Right ventricle myocardium superior (tissue), 1 donor: Measurements from ENCODE around the gene UBE2Q2. TPM values are rescaled to one million over a fixed set of nuclear protein-coding genes. Genes with fewer than 3 reads are reported as not detected.
"Not testable (repeated sequence)": the region's sequence is repeated elsewhere in the genome, so short reads cannot be mapped to it uniquely, and the experiment has no call there.

Experiments
- ATAC-seq: fragments of 200-7000 bp; cut with Tn5 transposase; one replicate; pipeline ENCODE4 v1.9.1; 2020; ENCODE audit warnings: mild to moderate bottlenecking; ENCODE audit not compliant: poor library complexity
- DNase-seq: peaks from one replicate; pipeline ENCODE4 v3.0.0-alpha.2; 2020
- intact Hi-C: fragments of 100-400 bp; cut with DNase I; formaldehyde crosslinking; loops from one replicate; pipeline ENCODE4 v1.11.2; 2022
- long read RNA-seq: library from polyadenylated mRNA; unstranded; transcript quantifications from one replicate; pipeline ENCODE4 v2.0.0, GENCODE V29; 2021
- total RNA-seq: library from RNA; stranded (reverse); fragmentation: NEBNext Ultra II Directional; extraction: Animal tissue kit (Norgen Biotek cat#: 25700); gene quantifications from one replicate; pipeline ENCODE4 v1.2.1, GENCODE V29; 2021
- donor health status: DM: no; HTN: yes; CAD: no; lungs with severe emphysema.

Gene UBE2Q2
- total RNA-seq = 21.1 TPM
- long read RNA-seq, transcript UBE2Q2-201 (13 exons, 3,130 nt) = major isoform, 52 of 99 reads
- long read RNA-seq, transcript UBE2Q2-208 (12 exons, 2,969 nt) = minor isoform, 28 of 99 reads
- long read RNA-seq, partial matches to known transcripts = 0 of 99 reads
- long read RNA-seq, other reads (novel, unspliced or antisense) = 17 of 99 reads

GRCh38 chr15:75842722-75843677 is at the start of gene UBE2Q2:
TSS of gene UBE2Q2 (plus strand) at chr15:75843447. CDS start at chr15:75843667, 220 bp downstream.
- peak; percentile 86 for DNase-seq
- intact Hi-C loops = no loop called here
- peak; percentile 69 for ATAC-seq

GRCh38 chr15:75796321-75796720 is 46.9 kb upstream of the UBE2Q2 start:
- intact Hi-C loops = loop anchor here (5.0 kb wide), 1 partner anchor 64 kb away; no protein-coding TSS in a partner anchor
- DNase-seq (no peak), ATAC-seq (no peak)

DNA sequence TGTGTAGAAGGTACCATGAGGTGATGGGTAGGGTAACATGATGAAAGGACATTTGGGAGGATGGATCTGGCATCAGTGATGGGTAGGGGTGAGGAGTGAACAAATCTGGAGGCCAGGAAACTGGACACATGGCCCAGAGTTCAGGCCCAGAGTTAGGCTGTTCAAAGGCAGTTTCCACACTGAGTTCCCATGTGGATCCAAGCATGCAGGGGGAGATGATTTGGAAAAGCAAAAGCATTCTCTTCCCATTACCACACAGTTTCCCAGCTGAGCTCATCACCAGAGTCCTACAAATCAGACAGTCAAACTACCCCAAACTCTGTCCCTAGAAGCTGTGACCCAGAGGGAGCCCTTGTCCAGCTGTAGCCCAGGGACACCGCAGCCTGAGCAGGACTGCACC is 46.1 kb upstream of the UBE2Q2 start:
- not testable (repeated sequence) for ATAC-seq
- intact Hi-C loops = loop anchor here (5.0 kb wide), 1 partner anchor 65 kb away; no protein-coding TSS in a partner anchor

DNA sequence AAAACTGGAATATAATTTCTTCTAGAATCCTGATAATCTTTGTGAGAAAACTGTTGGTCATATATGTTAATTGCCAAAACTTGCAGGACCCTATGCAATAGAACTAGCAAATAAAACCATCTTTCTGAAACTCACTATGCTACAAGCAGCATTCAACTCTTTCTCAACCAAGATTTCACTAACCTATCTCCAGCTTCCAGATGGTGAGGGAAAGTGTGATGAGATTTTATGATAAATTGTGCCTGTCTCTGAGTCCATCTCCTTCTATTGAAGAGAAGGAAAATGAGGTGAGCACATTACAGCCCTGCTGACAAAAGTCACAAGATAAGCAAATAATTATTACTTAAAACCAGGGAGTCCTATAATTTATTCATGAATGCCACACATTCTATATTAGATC is 44.1 kb upstream of the UBE2Q2 start:
- DNase-seq (no peak), ATAC-seq (no peak)
- intact Hi-C loops = loop anchor here (5.0 kb wide), 1 partner anchor 67 kb away; no protein-coding TSS in a partner anchor

More for the DNA sequence above, 46.1 kb upstream of the UBE2Q2 start:
- DNase-seq = not testable (repeated sequence)

DNA sequence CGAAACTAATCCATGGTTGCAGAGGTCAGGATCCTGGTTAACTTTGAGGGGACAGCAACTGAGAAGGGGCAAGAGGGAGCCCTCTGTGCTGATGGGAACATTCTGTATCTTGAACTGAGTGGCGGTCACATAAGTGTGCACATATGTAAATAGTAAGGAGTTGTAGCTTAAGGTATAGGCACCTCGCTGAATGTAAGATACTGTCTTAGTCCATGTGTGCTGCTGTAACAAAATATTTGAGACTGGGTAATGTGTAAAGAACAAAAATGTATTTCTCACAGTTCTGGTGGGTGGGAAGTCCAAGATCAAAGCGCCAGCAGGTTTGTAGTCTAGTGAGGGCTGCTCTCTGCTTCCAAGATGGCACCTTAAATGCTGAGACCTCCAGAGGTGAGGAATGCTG is 42.8 kb upstream of the UBE2Q2 start:
- not testable (repeated sequence) for ATAC-seq, DNase-seq
- intact Hi-C loops = loop anchor here (10.0 kb wide), 1 partner anchor 116 kb away; no protein-coding TSS in a partner anchor

- DNase-seq = peak; percentile 87
- peak; percentile 99 for ATAC-seq
- intact Hi-C loops = loop anchor here (10.0 kb wide), 1 partner anchor 117 kb away; no protein-coding TSS in a partner anchor
Measured at GRCh38 chr15:75801859-75802593, 41.2 kb upstream of the UBE2Q2 start.

GRCh38 chr15:75807486-75807885 is 35.8 kb upstream of the UBE2Q2 start:
- DNase-seq, ATAC-seq: not testable (repeated sequence)
- intact Hi-C loops = loop anchor here (10.0 kb wide), 1 partner anchor 123 kb away; no protein-coding TSS in a partner anchor

GRCh38 chr15:75808009-75808408 is 35.2 kb upstream of the UBE2Q2 start:
- not testable (repeated sequence) for DNase-seq, ATAC-seq
- intact Hi-C loops = loop anchor here (10.0 kb wide), 1 partner anchor 123 kb away; no protein-coding TSS in a partner anchor

DNA sequence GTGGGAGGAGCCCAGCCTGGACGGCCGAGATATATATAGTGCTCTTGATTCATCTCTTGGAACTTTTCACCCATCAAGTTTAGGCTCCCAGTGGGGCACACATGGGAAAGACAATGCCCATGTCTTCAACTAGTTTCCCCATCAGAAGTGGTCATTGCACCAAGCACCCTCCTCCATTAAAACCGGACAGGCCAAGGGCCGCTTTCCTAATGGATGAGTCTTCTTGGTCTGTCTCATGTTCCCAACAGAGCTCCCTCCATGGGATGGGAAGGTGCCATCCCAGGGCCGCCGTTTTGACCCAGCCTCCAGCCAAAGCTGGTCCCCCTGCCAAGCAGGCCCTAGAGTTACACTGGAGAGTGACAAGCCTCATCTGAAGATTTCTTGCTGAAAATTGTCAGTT is 34.7 kb upstream of the UBE2Q2 start:
- no peak for DNase-seq
- ATAC-seq = no peak
- intact Hi-C loops = loop anchor here (10.0 kb wide), 1 partner anchor 124 kb away; no protein-coding TSS in a partner anchor

DNA sequence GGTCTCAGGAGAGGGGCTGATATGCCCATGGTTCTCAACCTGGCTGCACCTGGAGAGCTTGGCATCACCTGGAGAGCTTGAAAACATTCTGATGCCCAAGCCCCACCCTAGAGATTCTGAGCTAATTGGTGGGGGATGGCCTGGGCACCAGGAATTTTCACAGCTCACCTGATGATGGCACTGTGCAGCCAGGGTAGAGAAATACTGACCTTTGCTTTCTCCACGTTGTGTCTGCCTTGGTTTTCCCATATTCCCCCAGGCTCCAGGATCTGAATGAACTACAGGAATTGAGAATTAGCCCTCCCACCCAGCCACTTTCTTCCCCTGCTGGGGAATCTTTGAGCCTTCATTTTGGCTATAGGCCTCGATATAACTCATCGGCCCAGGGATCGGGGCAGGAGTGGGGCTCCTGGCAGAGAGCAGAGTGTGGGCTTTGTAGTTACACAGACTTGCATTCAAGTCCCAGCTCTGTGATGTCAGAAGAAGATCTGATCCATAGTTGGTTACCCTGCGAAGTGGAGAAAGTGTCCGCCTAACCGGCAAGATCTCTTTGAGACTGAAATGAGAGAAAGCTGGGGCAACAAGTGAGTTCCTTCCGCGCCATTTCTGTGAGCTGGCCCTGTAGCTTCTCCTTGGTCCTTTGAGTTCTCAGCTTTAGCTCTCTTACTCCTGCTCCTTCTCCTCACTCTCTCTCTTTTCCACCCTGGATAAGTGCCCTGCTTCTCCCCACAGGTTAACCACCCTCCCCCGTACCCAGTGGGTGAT is 33.1 kb upstream of the UBE2Q2 start:
- intact Hi-C loops = loop anchor here (10.0 kb wide), 1 partner anchor 125 kb away; no protein-coding TSS in a partner anchor
- DNase-seq (no peak), ATAC-seq (peak; percentile 39)

- intact Hi-C loops = no loop called here
- ATAC-seq (no peak), DNase-seq (no peak)
Measured at GRCh38 chr15:75810874-75811498, 32.3 kb upstream of the UBE2Q2 start.

DNA sequence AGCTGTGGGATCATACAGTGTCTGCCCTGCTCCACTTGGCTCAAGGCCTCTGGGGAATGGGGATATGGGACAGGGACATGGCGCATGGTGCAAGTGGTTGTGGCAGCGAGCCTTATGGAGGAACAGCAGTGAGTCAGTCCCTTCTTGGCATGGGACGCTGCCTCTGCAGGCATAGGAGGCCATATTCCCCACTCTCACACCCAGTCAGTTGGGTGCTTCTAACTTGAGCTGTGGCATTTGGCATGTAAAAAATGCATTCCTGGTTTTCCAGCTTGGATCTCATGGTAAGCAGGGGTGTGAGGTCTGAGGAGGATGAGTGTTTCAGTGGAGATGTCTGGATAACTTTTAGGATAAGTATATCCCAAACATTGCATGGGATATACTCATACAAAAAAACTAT is 31.6 kb upstream of the UBE2Q2 start:
- ATAC-seq = no peak
- intact Hi-C loops = no loop called here
- DNase-seq = no peak

DNA sequence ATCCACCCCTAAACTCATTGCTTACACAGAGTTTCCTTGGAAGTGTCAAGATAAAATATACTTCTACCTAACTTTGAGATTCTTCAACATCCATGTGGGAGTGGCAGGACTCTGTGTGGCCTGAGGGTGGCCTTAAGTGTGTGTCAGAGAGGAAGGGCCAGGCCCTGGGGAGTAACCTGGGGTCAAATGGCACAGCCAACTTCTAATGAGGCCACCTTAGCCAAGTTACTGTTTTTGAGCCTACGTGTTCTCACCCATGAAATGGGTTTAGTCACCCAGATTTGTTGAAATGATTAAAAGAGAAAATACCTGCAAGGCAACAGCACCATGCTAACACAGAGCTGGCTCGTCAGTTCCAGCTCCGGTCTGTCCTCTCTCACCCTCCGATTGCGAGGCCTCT is 28.5 kb upstream of the UBE2Q2 start:
- DNase-seq (no peak), ATAC-seq (no peak)
- intact Hi-C loops = no loop called here

GRCh38 chr15:75815811-75816719 is 27.2 kb upstream of the UBE2Q2 start:
- intact Hi-C loops = no loop called here
- ATAC-seq (no peak), DNase-seq (no peak)

DNA sequence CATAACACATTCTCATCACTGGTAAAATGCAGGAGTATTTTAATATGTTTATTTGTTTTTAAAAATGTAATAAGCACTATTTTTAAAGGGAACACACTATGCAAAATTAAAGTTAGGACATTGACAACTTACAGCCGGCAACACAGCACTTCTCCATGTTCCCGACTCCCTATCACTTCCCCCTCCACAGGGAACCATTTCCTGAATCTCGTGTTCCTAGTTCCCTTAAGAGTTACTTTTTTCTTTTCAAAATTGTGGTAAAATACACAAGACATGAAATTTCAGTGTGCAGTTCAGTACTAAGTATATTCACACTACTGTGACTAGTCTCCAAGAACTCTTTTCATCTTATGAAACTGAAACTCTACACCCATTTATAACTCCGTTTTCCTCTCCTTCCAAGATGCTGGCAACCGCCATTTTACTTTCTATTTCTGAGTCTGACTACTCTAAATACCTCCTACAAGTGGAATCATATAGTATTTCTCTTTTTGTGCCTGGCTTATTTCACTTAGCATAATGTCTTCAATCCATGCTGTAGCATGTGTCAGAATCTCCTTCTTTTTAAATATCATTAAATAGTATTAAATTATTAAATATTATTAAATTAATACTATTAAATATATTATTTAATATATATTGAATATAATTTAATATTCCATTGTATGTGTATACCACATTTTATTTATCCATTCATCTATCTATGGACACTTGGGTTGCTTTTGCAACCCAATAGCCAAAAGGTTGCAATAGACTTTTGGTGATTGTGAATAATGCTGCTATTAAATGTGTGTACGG is 25.9 kb upstream of the UBE2Q2 start:
- DNase-seq (no peak), ATAC-seq (no peak)
- intact Hi-C loops = no loop called here

DNA sequence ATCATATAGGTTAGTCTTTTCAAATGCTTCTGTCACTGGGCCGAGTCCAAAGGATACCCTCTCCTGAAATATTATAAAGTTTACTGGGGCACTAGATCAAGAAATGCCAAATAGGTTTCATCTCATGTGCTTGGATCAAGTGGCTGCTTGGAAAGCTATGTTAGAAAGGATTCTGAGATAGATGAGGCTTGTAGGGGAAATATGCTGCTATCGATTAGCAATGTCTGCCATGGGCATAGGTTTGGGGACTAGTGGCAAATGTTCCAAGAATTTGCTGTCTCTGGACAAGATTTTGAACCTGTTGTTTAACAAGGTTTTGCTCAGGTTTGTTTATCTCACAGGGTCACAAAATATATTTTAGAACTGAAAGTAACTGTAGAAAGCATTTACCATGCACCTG is 23.0 kb upstream of the UBE2Q2 start:
- no peak for ATAC-seq
- intact Hi-C loops = no loop called here
- no peak for DNase-seq
